ENCODE measurements around the gene SLC7A8.

SLC7A8 gene

DNA sequence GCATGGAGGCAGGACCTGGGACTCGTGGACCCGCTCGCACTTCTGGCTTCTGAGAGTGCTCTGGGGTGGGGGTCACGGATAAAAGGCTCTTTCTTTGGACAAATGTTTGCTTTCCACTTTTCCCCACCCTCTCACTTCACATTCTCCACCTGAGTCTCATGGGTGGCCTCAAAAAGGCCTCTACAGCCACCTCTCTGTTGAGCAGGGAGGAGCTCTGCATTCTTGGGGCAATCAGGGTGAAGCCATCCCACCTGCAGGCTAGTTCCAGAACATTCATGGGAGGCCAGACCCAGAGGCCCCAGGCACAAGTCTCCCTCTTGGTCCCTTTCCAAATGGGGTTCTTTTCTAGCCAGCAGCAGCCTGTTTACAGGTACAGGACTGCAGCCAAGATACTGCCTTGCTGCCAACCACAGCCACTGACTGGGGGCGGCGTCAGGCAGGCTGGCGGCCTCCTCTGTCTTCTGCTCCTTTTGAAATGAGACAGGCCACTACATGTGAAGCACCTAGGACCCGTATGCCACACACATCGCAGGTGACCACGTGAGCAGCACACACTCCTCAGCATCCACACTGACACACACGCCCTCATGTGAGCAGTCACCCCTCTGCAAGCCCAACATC lies 46.2 kb downstream of the SLC7A8 start:
- no peak for DNase-seq (ENCODE audit: low spot score)
- TF ChIP-seq, protein P1, sequence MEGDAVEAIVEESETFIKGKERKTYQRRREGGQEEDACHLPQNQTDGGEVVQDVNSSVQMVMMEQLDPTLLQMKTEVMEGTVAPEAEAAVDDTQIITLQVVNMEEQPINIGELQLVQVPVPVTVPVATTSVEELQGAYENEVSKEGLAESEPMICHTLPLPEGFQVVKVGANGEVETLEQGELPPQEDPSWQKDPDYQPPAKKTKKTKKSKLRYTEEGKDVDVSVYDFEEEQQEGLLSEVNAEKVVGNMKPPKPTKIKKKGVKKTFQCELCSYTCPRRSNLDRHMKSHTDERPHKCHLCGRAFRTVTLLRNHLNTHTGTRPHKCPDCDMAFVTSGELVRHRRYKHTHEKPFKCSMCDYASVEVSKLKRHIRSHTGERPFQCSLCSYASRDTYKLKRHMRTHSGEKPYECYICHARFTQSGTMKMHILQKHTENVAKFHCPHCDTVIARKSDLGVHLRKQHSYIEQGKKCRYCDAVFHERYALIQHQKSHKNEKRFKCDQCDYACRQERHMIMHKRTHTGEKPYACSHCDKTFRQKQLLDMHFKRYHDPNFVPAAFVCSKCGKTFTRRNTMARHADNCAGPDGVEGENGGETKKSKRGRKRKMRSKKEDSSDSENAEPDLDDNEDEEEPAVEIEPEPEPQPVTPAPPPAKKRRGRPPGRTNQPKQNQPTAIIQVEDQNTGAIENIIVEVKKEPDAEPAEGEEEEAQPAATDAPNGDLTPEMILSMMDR (IDR thresholded peaks at IDR 0.05; ENCODE audit: extremely low read depth, missing control alignments): no peak

DNA sequence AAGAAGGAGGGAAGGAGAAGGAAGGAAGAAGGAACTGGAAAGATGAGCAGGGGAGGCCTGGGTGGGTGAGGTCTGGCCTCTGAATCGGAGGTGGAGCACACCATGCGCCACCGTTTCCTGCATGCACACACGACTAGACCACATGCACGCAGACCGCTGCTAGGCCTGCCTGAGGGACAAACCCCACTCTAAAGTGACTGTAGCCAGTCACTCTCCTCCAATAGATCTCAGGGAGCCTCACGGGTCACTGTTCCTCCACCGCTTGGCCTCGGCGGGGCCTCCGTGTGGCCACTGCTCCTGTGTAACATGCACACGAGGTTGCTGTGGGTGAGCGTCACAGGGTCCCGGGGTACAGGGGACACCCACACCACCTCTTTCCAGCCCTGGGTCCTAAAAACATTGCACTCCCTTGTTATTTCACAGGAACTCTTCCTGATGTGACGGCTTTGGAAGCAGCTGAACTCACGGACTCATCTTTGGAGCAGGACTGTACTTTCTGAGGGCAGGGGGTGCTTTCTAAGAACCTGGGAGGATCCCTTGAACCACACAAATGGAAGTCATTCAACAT lies 46.8 kb downstream of the SLC7A8 start:
- TF ChIP-seq, protein P1 (IDR thresholded peaks at IDR 0.05; ENCODE audit: extremely low read depth, missing control alignments): no peak
- DNase-seq (ENCODE audit: low spot score): no peak

DNA sequence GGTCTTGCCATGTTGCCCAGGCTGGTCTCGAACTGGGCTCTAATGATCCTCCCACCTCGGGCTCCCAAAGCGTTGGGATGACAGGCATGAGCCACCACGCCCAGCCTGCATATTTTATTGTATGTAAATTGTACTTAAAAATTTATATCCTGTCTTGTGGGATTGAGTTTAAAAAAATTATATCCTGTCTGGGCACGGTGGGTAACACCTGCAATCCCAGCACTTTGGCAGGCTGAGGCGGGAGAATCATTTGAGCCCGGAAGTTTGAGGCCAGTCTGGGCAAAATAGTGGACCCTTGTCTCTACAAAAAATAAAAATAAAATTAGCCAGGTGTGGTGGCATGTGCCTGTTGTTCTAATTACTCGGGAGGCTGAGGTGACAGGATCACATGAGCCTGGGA lies 50.5 kb downstream of the SLC7A8 start:
- no peak for DNase-seq (ENCODE audit: low spot score)
- TF ChIP-seq, protein P1 (IDR thresholded peaks at IDR 0.05; ENCODE audit: extremely low read depth, missing control alignments): no peak

DNA sequence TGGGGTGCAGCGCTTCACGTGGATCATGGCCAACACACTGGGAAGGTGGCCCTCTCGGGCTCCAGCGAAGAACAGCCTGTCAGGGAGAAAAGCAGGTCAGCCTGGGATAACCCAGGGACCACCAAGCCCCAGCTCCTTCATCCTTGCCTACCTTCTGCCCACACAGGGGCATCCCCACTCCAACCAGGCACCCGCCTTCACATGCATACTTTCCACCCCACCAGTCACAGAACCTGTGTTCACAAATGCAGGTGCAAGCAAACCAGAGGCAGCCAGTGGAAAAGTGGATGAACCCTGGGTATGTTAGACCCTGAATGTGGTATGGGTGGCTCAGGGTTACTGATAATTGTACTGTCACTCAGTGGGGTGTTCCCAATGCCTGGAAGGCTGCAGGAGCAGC lies 52.0 kb downstream of the SLC7A8 start:
- TF ChIP-seq, protein P1 (IDR thresholded peaks at IDR 0.05; ENCODE audit: extremely low read depth, missing control alignments): no peak
- no peak for DNase-seq (ENCODE audit: low spot score)

DNA sequence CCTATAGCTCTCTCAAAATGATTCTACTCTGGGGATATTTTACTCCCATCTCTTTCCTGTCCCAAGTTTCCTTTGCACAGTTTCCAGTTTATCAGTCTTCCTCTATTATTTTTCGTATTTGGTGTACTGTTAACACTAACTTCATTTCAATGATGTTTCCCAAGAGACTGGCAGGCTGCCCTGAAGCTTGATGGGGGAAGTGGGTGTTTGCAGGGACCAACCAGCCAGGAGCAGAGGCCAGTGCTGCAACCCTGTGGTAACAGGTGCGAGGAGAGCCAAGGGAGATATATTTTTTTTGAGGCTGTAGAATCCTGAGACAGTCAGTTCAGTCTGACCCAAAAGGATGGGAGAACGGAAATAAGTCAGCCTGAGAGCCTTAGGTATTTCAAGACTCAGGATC lies 52.6 kb downstream of the SLC7A8 start:
- DNase-seq (ENCODE audit: low spot score): no peak
- TF ChIP-seq, protein P1 (IDR thresholded peaks at IDR 0.05; ENCODE audit: extremely low read depth, missing control alignments): no peak

DNA sequence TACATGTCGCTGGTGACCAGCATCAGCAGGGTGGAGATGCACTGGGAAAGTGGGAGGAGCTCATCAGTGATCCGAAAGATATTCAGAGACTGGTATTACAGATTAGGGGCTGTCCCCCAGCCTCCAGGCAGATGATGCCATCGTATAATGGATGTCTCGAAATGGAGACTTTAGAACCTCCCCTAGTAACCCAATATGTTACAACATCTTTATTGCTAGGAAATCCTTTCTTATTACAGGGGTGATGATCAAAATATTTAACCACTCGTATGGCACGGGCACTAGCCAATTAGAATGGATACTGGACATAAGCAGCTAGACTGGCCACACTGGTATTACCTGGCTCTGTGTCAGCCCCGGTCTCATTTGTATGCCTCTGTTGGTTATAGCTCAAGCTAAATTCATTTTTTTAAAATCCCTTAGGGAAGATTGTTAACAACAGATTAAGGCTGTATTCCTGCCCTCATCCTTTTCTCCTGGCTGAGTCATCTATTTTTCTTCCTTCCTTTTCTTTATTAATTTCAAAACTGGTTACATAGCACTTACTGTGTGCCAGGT lies 53.6 kb downstream of the SLC7A8 start:
- TF ChIP-seq, protein P1 (IDR thresholded peaks at IDR 0.05; ENCODE audit: extremely low read depth, missing control alignments): no peak
- DNase-seq (ENCODE audit: low spot score): no peak

DNA sequence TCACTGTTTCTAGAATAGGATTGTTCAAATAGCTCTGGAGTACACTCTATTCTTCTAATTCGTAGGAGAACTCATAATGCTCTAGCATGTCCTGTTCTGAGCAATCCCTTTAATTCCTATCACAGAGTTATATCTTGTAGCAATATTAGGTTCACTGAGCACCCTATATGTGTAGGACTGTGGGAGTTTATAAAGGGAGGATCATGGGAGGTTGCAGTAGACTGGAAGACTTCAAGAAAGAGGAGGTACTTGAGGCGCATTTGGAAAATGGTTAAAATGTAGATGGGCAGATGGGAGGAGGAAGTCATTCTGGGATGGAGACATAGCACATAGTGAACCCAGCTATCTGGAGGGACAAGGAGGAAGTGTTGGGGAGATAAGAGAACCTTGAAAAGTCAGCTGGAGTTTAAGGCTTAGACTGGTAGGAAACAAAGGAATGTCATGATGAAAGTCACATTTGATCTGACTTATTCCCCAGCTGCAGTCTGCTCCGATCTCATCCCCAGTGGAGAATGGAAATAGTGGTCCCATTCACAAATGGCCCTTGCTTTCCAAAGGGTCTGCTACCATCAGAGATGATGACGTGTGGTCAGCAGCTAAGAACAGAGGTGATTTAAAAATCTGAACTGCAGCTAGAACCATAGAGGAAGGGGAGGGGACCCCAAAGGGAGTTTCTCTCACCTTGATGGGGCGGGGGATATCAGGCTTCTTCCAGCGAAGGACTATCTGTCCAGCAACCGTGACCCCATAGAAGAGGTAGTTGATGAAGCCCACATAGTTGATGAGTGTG lies 54.3 kb downstream of the SLC7A8 start:
- no peak for DNase-seq (ENCODE audit: low spot score)
- TF ChIP-seq, protein P1 (IDR thresholded peaks at IDR 0.05; ENCODE audit: extremely low read depth, missing control alignments): no peak

Data from GM20000 (cell line).